GM19193 (cell line): ENCODE data around the gene FANK1.

Source experiments
- POLR2A ChIP-seq: IDR thresholded peaks from 4 replicates; pipeline ENCODE4 v1.6.1; 2011; ENCODE audit not compliant: insufficient read depth, insufficient read length; ENCODE audit errors: extremely low read depth

Gene FANK1

GRCh38 chr10:125984865-125985495 lies 88.6 kb downstream of the FANK1 start:
- TF ChIP-seq POLR2A, result no peak

GRCh38 chr10:125985557-125986240 lies 89.3 kb downstream of the FANK1 start:
- no peak for TF ChIP-seq POLR2A

GRCh38 chr10:125989791-125990190 lies 93.4 kb downstream of the FANK1 start:
- TF ChIP-seq POLR2A, result no peak

- no peak for TF ChIP-seq POLR2A
Measured at GRCh38 chr10:125990974-125991373, 94.6 kb downstream of the FANK1 start.

GRCh38 chr10:125991392-125991791 lies 95.0 kb downstream of the FANK1 start:
- TF ChIP-seq POLR2A, result no peak

- no peak for TF ChIP-seq POLR2A
Measured at GRCh38 chr10:125992254-125992653, 95.9 kb downstream of the FANK1 start.

- TF ChIP-seq POLR2A, result no peak
Measured at GRCh38 chr10:125994601-125995000, 98.2 kb downstream of the FANK1 start.

GRCh38 chr10:125995726-125996304 lies 99.5 kb downstream of the FANK1 start:
- TF ChIP-seq POLR2A, result no peak

- TF ChIP-seq POLR2A, result no peak
Measured at GRCh38 chr10:125997586-125997985, 101.2 kb downstream of the FANK1 start.

GRCh38 chr10:125999694-126000093 lies 103.3 kb downstream of the FANK1 start:
- no peak for TF ChIP-seq POLR2A

- TF ChIP-seq POLR2A, result no peak
Measured at GRCh38 chr10:126001576-126001975, 105.2 kb downstream of the FANK1 start.

- TF ChIP-seq POLR2A, result no peak
Measured at GRCh38 chr10:126004752-126005151, 108.4 kb downstream of the FANK1 start.

GRCh38 chr10:126006264-126006663 lies 109.9 kb downstream of the FANK1 start:
- TF ChIP-seq POLR2A, result no peak

- TF ChIP-seq POLR2A, result no peak
Measured at GRCh38 chr10:126006906-126007305, 110.5 kb downstream of the FANK1 start.

GRCh38 chr10:126009650-126010049 lies 113.3 kb downstream of the FANK1 start:
- TF ChIP-seq POLR2A, result no peak

GRCh38 chr10:126011995-126012394 lies 115.6 kb downstream of the FANK1 start:
- no peak for TF ChIP-seq POLR2A
